Uterus (tissue), 2 donors: Measurements from ENCODE around the gene PAPSS2.

ENCODE experiments used
- CTCF ChIP-seq, 4 experiments: fragments of 200-600 bp in 2 of 4; fragments of 450-650 bp in 2 of 4; sonication (generic) in 2 of 4; IDR thresholded peaks; one replicate each; pipeline ENCODE4 v1.5.1; 2016 to 2019; ENCODE audit warnings: antibody characterized with exemption in 4 of 4, mild to moderate bottlenecking in 2 of 4, moderate library complexity in 1 of 4
- POLR2A ChIP-seq, 2 donors: fragments of 450-650 bp; IDR thresholded peaks; one replicate each; pipeline ENCODE4 v1.6.1; 2016; ENCODE audit warnings: antibody characterized with exemption in 2 of 2, mild to moderate bottlenecking in 1 of 2, moderate library complexity in 1 of 2

DNA sequence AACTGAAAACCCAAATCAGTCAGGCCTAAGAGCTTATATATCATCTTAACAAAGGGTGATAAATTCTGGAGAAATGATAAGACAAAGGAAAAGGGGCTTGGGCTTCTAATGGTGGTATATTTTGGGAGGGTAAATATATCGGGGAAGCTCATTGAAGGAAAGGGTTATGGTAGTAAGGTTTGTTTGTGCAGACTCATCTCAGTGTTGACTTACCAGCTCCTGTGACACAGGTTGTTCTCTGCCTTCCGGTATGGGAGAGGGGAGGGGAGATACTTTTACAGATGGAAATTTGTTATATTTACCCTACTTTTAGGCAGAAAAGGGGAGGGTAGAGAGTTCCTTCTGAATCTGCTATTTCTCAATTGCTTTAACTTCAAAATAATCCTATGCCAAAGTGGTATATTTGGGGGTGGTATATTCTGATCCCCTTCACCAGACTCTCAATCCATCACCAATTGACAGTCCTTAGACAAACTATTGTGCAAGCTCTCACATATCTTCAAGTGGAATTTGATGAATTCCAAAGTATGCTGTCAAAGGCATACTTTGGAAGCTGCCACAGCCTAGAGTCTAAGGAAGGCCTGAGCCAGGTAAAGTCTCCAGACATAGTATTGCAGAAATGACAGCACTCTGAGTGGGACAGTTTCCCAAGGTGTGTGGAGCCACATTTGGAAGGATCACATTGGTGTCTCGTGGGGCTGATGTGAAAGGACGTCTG lies 13.3 kb upstream of the PAPSS2 start:
- TF ChIP-seq CTCF (IDR thresholded peaks at IDR 0.05), result no peak
- no peak for TF ChIP-seq POLR2A (IDR thresholded peaks at IDR 0.05)
